DND-41 (cell line): ENCODE measurements around the gene PALB2.

Experiments
- ATAC-seq: fragments of 200-7000 bp; cut with Tn5 transposase; 3 replicates; pipeline ENCODE4 v1.9.1; 2021; ENCODE audit warnings: low read depth; ENCODE audit not compliant: insufficient read depth
- DNase-seq: peaks from one replicate; pipeline ENCODE4 v3.0.0-alpha.2; 2020
- H2AFZ ChIP-seq: 2 replicates; pipeline ENCODE4 v1.6.0; 2012; ENCODE audit warnings: low read depth, low read length
- H3K27ac ChIP-seq: 2 replicates; pipeline ENCODE4 v1.5.1; 2012; ENCODE audit warnings: low read length, inconsistent platforms
- H3K27me3 ChIP-seq: fragments of 200-600 bp; sonication (generic); 2 replicates; pipeline ENCODE4 v1.6.0; 2012; ENCODE audit warnings: low read length, mild to moderate bottlenecking, inconsistent platforms; ENCODE audit not compliant: insufficient read depth, poor library complexity
- H3K36me3 ChIP-seq: 2 replicates; pipeline ENCODE4 v1.5.1; 2012; ENCODE audit warnings: low read length, inconsistent platforms; ENCODE audit not compliant: insufficient read depth
- H3K4me1 ChIP-seq: 2 replicates; pipeline ENCODE4 v1.5.1; 2012; ENCODE audit warnings: mild to moderate bottlenecking, low read length; ENCODE audit not compliant: insufficient read depth
- H3K4me2 ChIP-seq: 2 replicates; pipeline ENCODE4 v1.6.0; 2012; ENCODE audit warnings: mild to moderate bottlenecking, moderate library complexity, low read length, inconsistent platforms; ENCODE audit not compliant: insufficient read depth
- H3K4me3 ChIP-seq, 2 experiments: fragments of 200-600 bp in 1 of 2; shearing (Covaris generic) in 1 of 2; 2 replicates each; pipeline ENCODE4 v1.5.1; 2012 to 2016; ENCODE audit warnings: inconsistent platforms in 2 of 2, low read length in 2 of 2, mild to moderate bottlenecking in 2 of 2, low read depth in 1 of 2, moderate library complexity in 1 of 2
- H3K79me2 ChIP-seq: 2 replicates; pipeline ENCODE4 v1.6.0; 2012; ENCODE audit warnings: low read length, inconsistent platforms; ENCODE audit not compliant: insufficient read depth
- H3K9ac ChIP-seq: 2 replicates; pipeline ENCODE4 v1.6.0; 2012; ENCODE audit warnings: low read depth, mild to moderate bottlenecking, inconsistent platforms, low read length, moderate library complexity
- H3K9me3 ChIP-seq: 2 replicates; pipeline ENCODE4 v1.5.1; 2012; ENCODE audit warnings: low read length, moderate library complexity, mild to moderate bottlenecking, inconsistent platforms; ENCODE audit not compliant: insufficient read depth, severe bottlenecking
- H4K20me1 ChIP-seq: 2 replicates; pipeline ENCODE4 v1.6.0; 2012; ENCODE audit warnings: low read length; ENCODE audit not compliant: insufficient read depth
- EZH2 ChIP-seq: IDR thresholded peaks from 3 replicates; pipeline ENCODE4 v1.6.1; 2012; ENCODE audit warnings: borderline replicate concordance, low read depth, mild to moderate bottlenecking, moderate library complexity, low read length, inconsistent platforms; ENCODE audit not compliant: severe bottlenecking
- TF ChIP-seq, protein P1 (sequence below): IDR thresholded peaks from 2 replicates; pipeline ENCODE4 v1.5.1; 2012; ENCODE audit warnings: borderline replicate concordance, low read length, moderate library complexity, mild to moderate bottlenecking; ENCODE audit not compliant: poor library complexity, severe bottlenecking; ENCODE audit errors: extremely low read depth

The PALB2 gene

GRCh38 chr16:23562505-23562904 lies 78.6 kb downstream of the PALB2 start:
- H2AFZ ChIP-seq = no peak overlapping the region
- no peak overlapping the region for H3K4me2 ChIP-seq
- ATAC-seq = no peak
- no peak overlapping the region for H3K4me3 ChIP-seq
- peaks cover 5% of the 10 kb centered on the region; the same call in 1 of the 2 replicates for H4K20me1 ChIP-seq
- H3K36me3 ChIP-seq = peaks cover 82% of the 10 kb centered on the region
- H3K27ac ChIP-seq = no peak overlapping the region
- H3K9ac ChIP-seq = no peak overlapping the region
- no peak for TF ChIP-seq EZH2
- TF ChIP-seq, protein P1, sequence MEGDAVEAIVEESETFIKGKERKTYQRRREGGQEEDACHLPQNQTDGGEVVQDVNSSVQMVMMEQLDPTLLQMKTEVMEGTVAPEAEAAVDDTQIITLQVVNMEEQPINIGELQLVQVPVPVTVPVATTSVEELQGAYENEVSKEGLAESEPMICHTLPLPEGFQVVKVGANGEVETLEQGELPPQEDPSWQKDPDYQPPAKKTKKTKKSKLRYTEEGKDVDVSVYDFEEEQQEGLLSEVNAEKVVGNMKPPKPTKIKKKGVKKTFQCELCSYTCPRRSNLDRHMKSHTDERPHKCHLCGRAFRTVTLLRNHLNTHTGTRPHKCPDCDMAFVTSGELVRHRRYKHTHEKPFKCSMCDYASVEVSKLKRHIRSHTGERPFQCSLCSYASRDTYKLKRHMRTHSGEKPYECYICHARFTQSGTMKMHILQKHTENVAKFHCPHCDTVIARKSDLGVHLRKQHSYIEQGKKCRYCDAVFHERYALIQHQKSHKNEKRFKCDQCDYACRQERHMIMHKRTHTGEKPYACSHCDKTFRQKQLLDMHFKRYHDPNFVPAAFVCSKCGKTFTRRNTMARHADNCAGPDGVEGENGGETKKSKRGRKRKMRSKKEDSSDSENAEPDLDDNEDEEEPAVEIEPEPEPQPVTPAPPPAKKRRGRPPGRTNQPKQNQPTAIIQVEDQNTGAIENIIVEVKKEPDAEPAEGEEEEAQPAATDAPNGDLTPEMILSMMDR = no peak
- H3K27me3 ChIP-seq = no peaks in the 10 kb centered on the region
- H3K4me1 ChIP-seq = peaks cover 22% of the 10 kb centered on the region
- H3K79me2 ChIP-seq = peaks cover 37% of the 10 kb centered on the region
- no peaks in the 10 kb centered on the region for H3K9me3 ChIP-seq
- no peak for DNase-seq

DNA sequence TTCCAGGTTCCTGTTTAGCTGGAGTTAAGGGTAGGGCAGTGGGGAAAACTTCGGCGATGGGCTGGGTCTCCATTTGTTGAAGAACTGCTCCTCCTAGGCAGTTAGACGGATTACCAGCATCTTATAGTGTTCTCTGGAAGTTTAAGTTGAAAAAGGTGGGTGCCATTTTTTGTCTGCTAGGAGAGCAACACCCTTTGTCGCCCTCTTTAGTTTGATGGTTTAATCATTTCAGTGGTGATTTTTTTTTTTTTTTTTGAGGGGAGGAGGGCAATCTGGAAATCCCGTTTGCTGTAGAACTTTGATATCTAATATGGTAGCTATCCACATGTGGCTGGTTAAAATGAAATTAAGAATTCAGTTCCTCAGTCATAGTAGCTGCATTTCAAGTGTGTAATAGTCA lies 79.5 kb downstream of the PALB2 start:
- H3K9ac ChIP-seq = no peak overlapping the region
- no peak for DNase-seq
- ATAC-seq = no peak
- H3K27me3 ChIP-seq = no peaks in the 10 kb centered on the region
- H3K4me2 ChIP-seq = no peak overlapping the region
- no peaks in the 10 kb centered on the region for H3K9me3 ChIP-seq
- H2AFZ ChIP-seq = no peak overlapping the region
- peaks cover 73% of the 10 kb centered on the region for H3K36me3 ChIP-seq
- peaks cover 5% of the 10 kb centered on the region; the same call in 1 of the 2 replicates for H4K20me1 ChIP-seq
- TF ChIP-seq, protein P1 = no peak
- TF ChIP-seq EZH2 = no peak
- no peak overlapping the region for H3K4me3 ChIP-seq
- H3K79me2 ChIP-seq = peaks cover 42% of the 10 kb centered on the region
- peaks cover 26% of the 10 kb centered on the region for H3K4me1 ChIP-seq
- H3K27ac ChIP-seq = no peak overlapping the region

DNA sequence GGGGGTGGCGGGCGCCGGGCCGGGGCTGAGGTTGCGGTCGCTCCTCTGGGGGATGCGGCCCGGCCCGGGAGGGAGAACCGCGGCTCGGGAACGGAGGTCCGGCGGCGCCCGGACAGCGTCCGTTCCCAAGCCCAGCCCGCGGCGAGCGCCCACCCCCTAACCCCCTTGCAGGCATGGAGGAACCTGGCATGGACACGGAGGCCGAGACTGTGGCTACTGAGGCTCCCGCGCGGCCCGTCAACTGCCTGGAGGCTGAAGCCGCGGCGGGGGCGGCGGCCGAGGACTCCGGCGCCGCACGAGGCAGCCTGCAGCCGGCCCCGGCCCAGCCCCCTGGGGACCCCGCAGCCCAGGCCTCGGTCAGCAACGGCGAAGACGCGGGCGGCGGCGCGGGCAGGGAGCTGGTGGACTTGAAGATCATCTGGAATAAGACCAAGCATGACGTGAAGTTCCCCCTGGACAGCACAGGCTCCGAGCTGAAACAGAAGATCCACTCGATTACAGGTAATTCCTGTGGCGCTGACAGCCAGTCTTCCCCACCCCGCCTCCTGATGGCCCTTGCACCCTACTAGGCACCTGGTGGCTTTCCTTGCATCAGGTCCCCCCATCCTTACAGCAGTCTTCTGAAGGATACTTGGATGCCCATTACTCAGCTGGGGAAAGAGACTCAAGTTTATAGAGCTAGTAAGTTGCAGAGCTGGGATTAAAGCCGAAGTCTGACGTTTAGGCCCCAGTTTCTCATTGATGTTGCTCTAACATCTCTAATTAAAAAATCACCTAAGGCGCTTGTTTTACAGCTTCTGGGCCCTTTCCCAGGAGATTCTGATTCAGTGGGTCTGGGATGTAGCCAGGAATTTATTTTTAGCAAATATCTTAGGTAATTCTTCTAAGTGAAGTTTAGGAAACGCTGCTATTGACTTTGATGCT lies 83.1 kb downstream of the PALB2 start:
- Histone ChIP-seq H3K9ac (peak overlapping the region; percentile 96), H3K4me3 (peak overlapping the region; percentile 31 to 93), H3K9me3 (no peaks in the 10 kb centered on the region), H3K27me3 (no peaks in the 10 kb centered on the region), H3K79me2 (peaks cover 62% of the 10 kb centered on the region), H3K4me1 (peaks cover 39% of the 10 kb centered on the region), H3K27ac (peak overlapping the region; percentile 81), H3K4me2 (peak overlapping the region; percentile 94), H3K36me3 (peaks cover 41% of the 10 kb centered on the region), H2AFZ (peak overlapping the region; percentile 86), H4K20me1 (peaks cover 2% of the 10 kb centered on the region; the same call in 1 of the 2 replicates)
- ATAC-seq = peak; percentile 9; the same call in 2 of the 3 replicates
- DNase-seq = no peak
- TF ChIP-seq, protein P1 = no peak
- TF ChIP-seq EZH2 = no peak
